HFF-Myc (cell line): Measurements from ENCODE around the gene C1orf210.

Source experiments
- DNase-seq: peaks from one replicate; pipeline ENCODE4 v3.0.0-alpha.2; 2011; ENCODE audit warnings: low read depth; ENCODE audit errors: extremely low read depth
- H3K4me3 ChIP-seq: replicated peaks from 2 replicates; pipeline ENCODE4 v1.5.1; 2011; ENCODE audit warnings: low read depth, mild to moderate bottlenecking, control low read depth, low read length
- CTCF ChIP-seq: IDR thresholded peaks from 2 replicates; pipeline ENCODE4 v1.5.1; 2012; ENCODE audit warnings: mild to moderate bottlenecking, low read depth, low read length, control low read depth; ENCODE audit errors: missing control alignments

The C1orf210 gene

GRCh38 chr1:43274125-43274803 is 11.1 kb downstream of the C1orf210 start:
- no peak overlapping the region for H3K4me3 ChIP-seq
- no peak for TF ChIP-seq CTCF
- DNase-seq = no peak

GRCh38 chr1:43273708-43274107 is 11.7 kb downstream of the C1orf210 start:
- H3K4me3 ChIP-seq = no peak overlapping the region

GRCh38 chr1:43272576-43273571 is 12.5 kb downstream of the C1orf210 start:
- TF ChIP-seq CTCF = no peak
- no peak for DNase-seq
- H3K4me3 ChIP-seq = no peak overlapping the region

More at GRCh38 chr1:43273708-43274107, 11.7 kb downstream of the C1orf210 start:
- no peak for DNase-seq
- TF ChIP-seq CTCF = no peak

- TF ChIP-seq CTCF = no peak
- no peak for DNase-seq
- H3K4me3 ChIP-seq = no peak overlapping the region
These were observed 13.2 kb downstream of the C1orf210 start for GRCh38 chr1:43272161-43272560.

- H3K4me3 ChIP-seq = no peak overlapping the region
- TF ChIP-seq CTCF = no peak
- DNase-seq = no peak
These were observed 13.9 kb downstream of the C1orf210 start for GRCh38 chr1:43271186-43272118.

GRCh38 chr1:43270421-43271095 is 14.8 kb downstream of the C1orf210 start:
- no peak for DNase-seq
- TF ChIP-seq CTCF = no peak
- no peak overlapping the region for H3K4me3 ChIP-seq
